BLaER1 (cell line): Measurements from ENCODE around the gene TGFBR3.
"Not testable (repeated sequence)": the region's sequence is repeated elsewhere in the genome, so short reads cannot be mapped to it uniquely, and the experiment has no call there.

Experiments used
- H3K27ac ChIP-seq: shearing (Covaris generic); formaldehyde crosslinking; 2 replicates; pipeline ENCODE4 v1.8.1; 2022
- H3K27me3 ChIP-seq: shearing (Covaris generic); formaldehyde crosslinking; 2 replicates; pipeline ENCODE4 v1.8.1; 2022
- H3K36me3 ChIP-seq: shearing (Covaris generic); formaldehyde crosslinking; 2 replicates; pipeline ENCODE4 v1.8.1; 2022
- H3K4me1 ChIP-seq: shearing (Covaris generic); formaldehyde crosslinking; 2 replicates; pipeline ENCODE4 v1.8.1; 2022
- H3K4me2 ChIP-seq: shearing (Covaris generic); formaldehyde crosslinking; 2 replicates; pipeline ENCODE4 v1.8.1; 2022
- H3K4me3 ChIP-seq: shearing (Covaris generic); formaldehyde crosslinking; 2 replicates; pipeline ENCODE4 v1.8.1; 2022
- H3K9ac ChIP-seq: shearing (Covaris generic); formaldehyde crosslinking; 2 replicates; pipeline ENCODE4 v1.8.1; 2022
- H3K9me3 ChIP-seq: shearing (Covaris generic); formaldehyde crosslinking; 2 replicates; pipeline ENCODE4 v1.8.1; 2022
- H4K20me1 ChIP-seq: shearing (Covaris generic); formaldehyde crosslinking; 2 replicates; pipeline ENCODE4 v1.8.1; 2022
- Cebpa-rat ChIP-seq: shearing (Covaris generic); IDR thresholded peaks from 2 replicates; pipeline ENCODE4 v1.8.1; 2022

The TGFBR3 gene

DNA sequence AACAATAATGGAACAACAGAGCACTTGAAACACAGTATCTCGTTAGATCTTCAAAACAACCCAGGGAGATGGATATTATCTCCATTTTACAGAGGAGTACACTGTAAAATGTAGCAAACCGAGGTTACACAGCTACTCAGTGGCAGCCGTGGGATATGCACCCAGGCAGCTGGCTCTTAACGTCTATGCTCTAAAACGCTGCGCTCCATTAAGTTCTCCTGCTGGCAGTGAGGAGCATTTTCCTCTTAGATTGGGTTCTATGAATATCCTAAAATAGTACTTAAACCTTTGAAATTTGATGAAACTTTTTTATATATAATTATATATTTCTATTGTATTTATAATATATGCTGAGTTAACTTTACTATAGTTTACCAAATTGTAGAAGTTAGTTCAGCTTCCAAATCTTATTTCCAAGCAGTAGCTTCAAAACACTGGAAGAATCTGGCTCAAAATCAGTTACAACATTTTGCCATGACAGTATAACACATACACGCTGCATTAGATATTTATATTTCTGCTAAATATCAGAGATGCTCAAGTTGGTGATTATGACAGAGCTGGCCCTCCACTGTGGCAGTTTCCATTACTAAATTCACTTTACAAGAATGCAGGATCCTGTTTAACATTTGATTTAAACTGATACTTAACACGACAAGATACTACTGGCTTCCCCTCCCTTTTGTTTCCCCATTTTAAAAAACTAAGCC is 49.5 kb downstream of the TGFBR3 start:
- H3K27ac ChIP-seq = no peak overlapping the region
- no peaks in the 10 kb centered on the region for H3K9me3 ChIP-seq
- no peak overlapping the region for H3K4me2 ChIP-seq
- no peaks in the 10 kb centered on the region for H3K36me3 ChIP-seq
- H4K20me1 ChIP-seq = no peaks in the 10 kb centered on the region
- H3K27me3 ChIP-seq = no peaks in the 10 kb centered on the region
- TF ChIP-seq Cebpa-rat = no peak
- H3K9ac ChIP-seq = no peak overlapping the region
- H3K4me3 ChIP-seq = no peak overlapping the region
- H3K4me1 ChIP-seq = no peaks in the 10 kb centered on the region

DNA sequence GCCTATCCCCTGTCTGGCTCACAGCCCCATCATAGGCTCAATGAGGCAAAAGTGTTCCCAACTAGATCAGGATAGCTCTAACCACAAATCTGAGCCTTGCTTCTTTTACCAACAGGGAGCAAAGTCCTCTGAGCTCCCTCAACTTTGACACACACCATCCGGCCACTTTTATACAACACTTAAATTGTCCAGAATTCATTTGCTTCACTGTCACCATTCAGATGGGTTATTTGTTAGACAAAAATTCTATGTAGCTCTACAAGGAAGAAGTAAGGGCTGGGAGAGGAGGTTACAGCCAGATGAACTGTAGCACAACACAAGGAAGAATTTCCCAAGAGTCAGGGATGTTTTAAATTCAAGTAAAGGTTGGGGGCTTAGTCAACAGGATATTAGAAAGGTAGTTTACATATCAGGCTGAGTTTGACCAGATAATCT is 50.8 kb downstream of the TGFBR3 start:
- H3K4me3 ChIP-seq = no peak overlapping the region
- peaks cover 10% of the 10 kb centered on the region for H3K4me1 ChIP-seq
- H4K20me1 ChIP-seq = no peaks in the 10 kb centered on the region
- H3K9ac ChIP-seq = no peak overlapping the region
- no peak overlapping the region for H3K4me2 ChIP-seq
- H3K27ac ChIP-seq = no peak overlapping the region
- TF ChIP-seq Cebpa-rat = no peak
- H3K9me3 ChIP-seq = no peaks in the 10 kb centered on the region
- H3K36me3 ChIP-seq = no peaks in the 10 kb centered on the region
- no peaks in the 10 kb centered on the region for H3K27me3 ChIP-seq

DNA sequence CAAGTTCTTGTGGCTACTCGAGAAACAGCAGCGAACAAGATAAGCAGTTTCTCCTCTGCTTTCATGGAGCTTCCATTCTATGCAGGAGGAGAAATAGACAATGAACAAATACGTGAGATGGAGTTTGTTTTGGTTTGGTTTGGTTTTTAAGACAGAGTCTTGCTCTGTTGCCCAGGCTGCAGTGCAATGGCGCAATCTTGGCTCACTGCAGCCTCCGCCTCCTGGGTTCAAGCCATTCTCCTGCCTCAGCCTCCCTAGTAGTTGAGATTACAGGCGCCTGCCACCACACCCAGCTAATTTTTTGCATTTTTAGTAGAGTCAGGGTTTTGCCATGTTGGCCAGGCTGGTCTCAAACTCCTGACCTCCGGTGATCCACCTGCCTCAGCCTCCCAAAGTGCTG is 51.4 kb downstream of the TGFBR3 start:
- not testable (repeated sequence) for H3K4me3 ChIP-seq, H3K9ac ChIP-seq, H3K4me2 ChIP-seq, H3K27ac ChIP-seq, H3K27me3 ChIP-seq, H3K9me3 ChIP-seq, H3K36me3 ChIP-seq, H4K20me1 ChIP-seq
- H3K4me1 ChIP-seq = peaks cover 15% of the 10 kb centered on the region

DNA sequence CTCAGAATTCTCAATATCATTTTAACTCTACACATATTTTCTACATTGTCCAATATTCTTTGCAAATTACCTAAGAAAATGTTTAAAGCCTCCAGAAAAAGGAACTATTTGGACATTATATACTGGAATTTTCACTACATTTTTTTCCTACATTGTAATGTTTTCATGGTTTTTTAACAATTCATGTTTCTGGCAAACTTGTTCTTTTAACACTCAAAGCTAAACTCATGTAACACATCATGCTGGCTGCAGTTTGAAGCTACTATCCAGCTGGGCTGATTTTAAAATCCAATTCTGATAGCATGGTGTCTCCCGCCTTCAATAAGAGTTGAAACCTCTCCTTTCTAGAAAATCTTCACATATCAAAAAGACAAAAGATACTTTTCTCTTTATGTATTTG is 52.0 kb downstream of the TGFBR3 start:
- Histone ChIP-seq H3K9me3 (no peaks in the 10 kb centered on the region), H4K20me1 (no peaks in the 10 kb centered on the region), H3K4me3 (no peak overlapping the region), H3K36me3 (no peaks in the 10 kb centered on the region), H3K27me3 (no peaks in the 10 kb centered on the region), H3K27ac (no peak overlapping the region), H3K4me2 (no peak overlapping the region), H3K9ac (no peak overlapping the region), H3K4me1 (peaks cover 18% of the 10 kb centered on the region)
- TF ChIP-seq Cebpa-rat = no peak

DNA sequence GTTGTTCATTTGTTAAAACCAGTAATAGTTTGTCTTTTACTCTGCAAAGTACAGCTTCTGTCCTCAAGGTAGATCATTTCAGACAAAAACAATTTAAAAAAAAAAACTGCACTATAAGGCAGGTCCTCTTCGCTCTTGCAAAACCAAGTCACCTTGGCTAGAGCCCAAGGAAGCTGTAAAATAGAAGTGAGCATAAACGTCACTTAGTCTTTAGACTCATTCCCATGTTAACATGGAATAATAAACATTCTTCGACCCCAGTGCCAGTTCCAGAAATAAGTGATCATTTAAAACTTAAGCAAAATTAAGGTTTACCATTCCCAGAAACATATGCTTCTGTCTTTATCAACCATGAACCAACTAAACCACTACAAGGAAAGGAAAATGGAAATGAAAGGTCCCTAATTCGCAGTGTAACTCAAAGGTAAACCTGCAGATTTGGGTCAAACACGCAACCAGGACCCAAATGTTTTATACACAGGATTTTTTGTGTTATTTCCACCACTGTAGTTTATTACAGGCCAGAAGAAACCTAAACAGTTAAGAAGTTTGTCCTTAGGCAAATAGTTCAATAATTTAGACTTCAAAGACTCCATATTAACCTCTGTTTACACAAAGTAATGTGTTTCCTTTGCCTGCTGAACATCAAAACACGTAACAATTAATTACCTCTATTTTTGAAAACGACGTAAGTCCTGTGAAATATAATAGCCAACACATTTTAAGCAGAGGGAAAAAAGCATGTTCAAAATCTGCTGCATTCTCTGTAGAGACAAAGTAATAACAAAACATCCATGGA is 54.6 kb downstream of the TGFBR3 start:
- Histone ChIP-seq H3K27me3 (no peaks in the 10 kb centered on the region), H3K9me3 (no peaks in the 10 kb centered on the region), H3K4me3 (no peak overlapping the region), H4K20me1 (no peaks in the 10 kb centered on the region), H3K36me3 (no peaks in the 10 kb centered on the region), H3K27ac (no peak overlapping the region), H3K9ac (no peak overlapping the region), H3K4me1 (peaks cover 31% of the 10 kb centered on the region), H3K4me2 (peak overlapping the region; percentile 68; the same call in 1 of the 2 replicates)
- no peak for TF ChIP-seq Cebpa-rat

DNA sequence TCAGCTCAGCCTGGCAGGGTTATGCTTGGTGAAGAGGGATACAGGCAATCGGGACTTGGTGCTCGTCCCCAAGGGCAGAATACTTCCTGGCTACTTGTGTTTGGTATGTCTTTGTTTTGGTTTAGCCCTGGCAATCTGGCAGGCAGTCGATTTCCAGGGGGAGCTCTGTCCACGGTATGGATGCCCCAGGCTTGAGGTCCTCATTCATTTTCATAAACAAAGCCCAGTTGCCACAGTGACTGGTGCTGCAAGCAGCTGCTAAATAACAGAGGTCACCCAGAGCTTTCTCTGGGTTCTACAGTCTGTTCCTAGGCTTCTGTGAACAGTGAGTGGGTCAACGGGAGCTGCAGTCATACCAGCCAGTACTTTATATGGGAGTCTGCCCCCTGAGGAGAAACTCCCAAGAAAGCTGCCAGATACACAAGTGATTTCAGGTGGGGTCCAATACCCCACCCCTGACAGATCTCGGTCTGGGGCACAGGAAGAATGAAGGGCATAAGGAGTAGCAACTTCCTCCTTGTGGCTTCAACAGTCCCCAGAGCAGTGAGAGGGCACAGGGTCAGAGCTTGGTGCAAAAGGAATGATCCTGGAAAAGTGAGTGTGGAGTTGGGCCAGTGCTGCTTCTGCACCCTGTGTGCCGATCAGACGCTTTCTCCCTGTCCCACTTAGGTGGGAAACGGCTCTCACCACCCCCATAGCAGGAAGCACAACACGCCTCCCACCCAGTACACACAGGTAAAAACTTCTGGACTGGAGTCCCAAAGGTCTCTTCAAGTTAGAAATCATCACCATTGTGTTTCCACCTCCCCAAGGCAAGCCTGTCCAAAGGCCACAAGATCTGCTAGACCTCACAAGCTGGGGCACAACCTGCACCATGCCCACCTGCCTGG is 55.5 kb downstream of the TGFBR3 start:
- H3K4me3 ChIP-seq = no peak overlapping the region
- H3K27ac ChIP-seq = peak overlapping the region; percentile 27; the same call in 1 of the 2 replicates
- H3K9me3 ChIP-seq = no peaks in the 10 kb centered on the region
- TF ChIP-seq Cebpa-rat = no peak
- no peaks in the 10 kb centered on the region for H4K20me1 ChIP-seq
- H3K9ac ChIP-seq = no peak overlapping the region
- H3K27me3 ChIP-seq = no peaks in the 10 kb centered on the region
- H3K4me2 ChIP-seq = peak overlapping the region; percentile 68
- peaks cover 31% of the 10 kb centered on the region for H3K4me1 ChIP-seq
- H3K36me3 ChIP-seq = no peaks in the 10 kb centered on the region

DNA sequence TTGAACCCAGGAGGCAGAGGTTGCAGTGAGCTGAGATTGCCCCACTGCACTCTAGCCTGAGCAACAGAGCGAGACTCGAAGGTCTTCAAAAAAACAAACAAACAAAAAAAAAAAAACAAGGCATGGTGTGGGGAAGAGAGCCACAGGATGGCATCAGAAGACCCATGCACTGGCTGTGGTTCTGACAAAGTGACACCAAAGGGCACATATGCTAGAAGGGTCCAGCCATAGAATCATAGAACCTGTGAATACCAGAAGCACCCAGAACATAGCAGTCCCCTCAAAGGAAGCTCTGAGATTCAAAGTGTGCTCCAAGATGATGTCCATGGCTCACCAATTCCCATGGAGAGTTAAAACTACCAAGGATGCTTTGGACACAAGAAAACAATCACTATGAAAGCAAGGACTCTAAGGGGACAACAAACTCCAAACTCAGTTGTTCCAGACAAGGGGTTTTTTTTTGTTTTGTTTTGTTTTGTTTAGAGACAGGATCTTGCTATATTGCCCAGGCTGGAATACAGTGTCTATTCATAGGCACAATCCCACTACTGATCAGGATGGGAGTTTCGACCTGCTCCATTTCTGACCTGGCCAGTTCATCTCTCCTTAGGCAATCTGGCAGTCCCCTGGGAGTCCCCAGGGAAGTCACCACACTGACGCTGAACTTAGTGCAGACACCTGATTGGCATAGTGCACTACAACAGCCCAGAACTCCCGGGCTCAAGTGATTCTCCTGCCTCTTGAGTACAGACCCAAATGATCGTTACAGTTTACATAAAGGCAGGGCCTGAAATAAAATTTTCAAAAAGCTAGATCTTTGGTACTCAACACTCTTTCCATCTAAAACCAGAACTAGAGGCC is 56.4 kb downstream of the TGFBR3 start:
- Histone ChIP-seq H3K4me1 (peaks cover 31% of the 10 kb centered on the region), H3K4me2 (peak overlapping the region; percentile 68), H3K9ac (no peak overlapping the region), H3K9me3 (no peaks in the 10 kb centered on the region), H3K27ac (no peak overlapping the region; the same call in 1 of the 2 replicates), H3K4me3 (no peak overlapping the region), H4K20me1 (no peaks in the 10 kb centered on the region), H3K27me3 (no peaks in the 10 kb centered on the region), H3K36me3 (no peaks in the 10 kb centered on the region)
- no peak for TF ChIP-seq Cebpa-rat

DNA sequence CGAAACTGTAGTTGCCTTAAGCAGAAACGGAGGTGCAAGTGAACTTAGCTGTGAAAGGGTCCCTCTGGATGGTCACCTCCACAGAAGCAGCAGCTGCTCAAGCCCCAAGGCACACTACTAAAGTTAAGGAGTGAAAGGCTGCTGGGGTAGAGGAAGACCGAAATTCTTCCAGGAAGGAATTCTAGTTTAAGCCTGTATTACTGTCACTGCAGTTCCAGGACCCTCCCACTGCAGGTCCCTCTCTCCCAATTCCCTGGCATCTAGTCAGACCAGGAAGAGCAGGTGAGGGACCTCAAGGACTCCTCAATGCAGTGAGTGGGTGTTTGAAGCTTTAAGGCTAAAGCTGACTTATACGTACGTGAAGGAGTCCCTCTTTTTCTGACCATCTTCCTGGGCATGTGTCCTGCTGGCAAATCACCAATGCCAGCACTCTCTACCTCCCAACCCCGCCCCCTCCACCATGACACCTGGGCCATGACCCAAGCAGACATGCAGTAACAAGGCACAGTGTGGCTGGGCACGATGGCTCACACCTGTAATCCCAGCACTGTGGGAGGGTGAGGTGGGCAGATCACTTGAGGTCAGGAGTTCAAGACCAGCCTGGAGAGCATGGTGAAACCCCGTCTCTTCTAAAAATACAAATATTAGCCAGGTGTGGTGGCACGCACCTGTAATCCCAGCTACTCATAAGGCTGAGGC is 57.2 kb downstream of the TGFBR3 start:
- Histone ChIP-seq H3K4me1 (peaks cover 31% of the 10 kb centered on the region), H3K9me3 (no peaks in the 10 kb centered on the region), H3K4me3 (no peak overlapping the region), H3K27me3 (no peaks in the 10 kb centered on the region), H3K27ac (no peak overlapping the region), H3K36me3 (no peaks in the 10 kb centered on the region), H3K9ac (no peak overlapping the region), H4K20me1 (no peaks in the 10 kb centered on the region), H3K4me2 (peak overlapping the region; percentile 30)
- no peak for TF ChIP-seq Cebpa-rat
